ENCODE data around the gene AGMO. TPM values are rescaled to one million over a fixed set of nuclear protein-coding genes. Genes with fewer than 3 reads are reported as not detected.

The AGMO gene
- total RNA-seq, 2 donors from 2014 or later = 1.9 TPM; not detected in 1

DNA sequence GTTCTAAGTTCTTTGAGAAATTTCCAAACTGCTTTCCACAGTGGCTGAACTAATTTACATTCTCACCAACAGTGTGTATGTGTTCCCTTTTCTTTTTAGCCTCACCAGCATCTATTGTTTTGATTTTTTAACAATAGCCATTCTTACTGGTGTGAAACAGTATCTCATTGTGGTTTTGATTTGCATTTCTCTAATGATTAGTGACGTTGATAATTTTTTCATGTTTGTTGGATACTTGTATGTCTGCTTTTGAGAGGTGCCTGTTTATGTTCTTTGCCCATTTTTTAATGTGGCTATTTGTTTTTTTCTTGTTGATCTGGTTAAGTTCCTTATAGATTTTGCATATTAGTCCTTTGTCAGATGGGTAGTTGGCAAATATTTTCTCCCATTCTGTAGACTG lies 191.4 kb downstream of the AGMO start:
- WGBS, 2 experiments (ENCODE audit: insufficient coverage in 1 of 2, insufficient read length in 1 of 2) = 89 to 100% methylated on average over 1 of the region's 1 CpG
- Histone ChIP-seq H3K27ac (ENCODE audit: low read depth, low read length) (no peak overlapping the region), H3K9me3 (ENCODE audit: control insufficient read depth, low read length) (no peaks in the 10 kb centered on the region), H3K4me3 (ENCODE audit: low read length) (no peak overlapping the region), H3K9ac (ENCODE audit: extremely low read depth, low read length, poor library complexity, severe bottlenecking) (no peak overlapping the region), H3K4me1 (ENCODE audit: control insufficient read depth, insufficient read depth, low read length) (no peaks in the 10 kb centered on the region), H3K27me3 (ENCODE audit: control insufficient read depth, insufficient read depth, low read length, poor library complexity, severe bottlenecking) (no peaks in the 10 kb centered on the region), H3K36me3 (ENCODE audit: control insufficient read depth, insufficient read depth, low read length) (no peaks in the 10 kb centered on the region)
- H3K4me3 Mint-ChIP-seq = no peak overlapping the region
- H3K27me3 Mint-ChIP-seq (ENCODE audit: insufficient read depth) = no peaks in the 10 kb centered on the region
- peaks cover 4% of the 10 kb centered on the region for H3K4me1 Mint-ChIP-seq
- TF ChIP-seq, protein P1, sequence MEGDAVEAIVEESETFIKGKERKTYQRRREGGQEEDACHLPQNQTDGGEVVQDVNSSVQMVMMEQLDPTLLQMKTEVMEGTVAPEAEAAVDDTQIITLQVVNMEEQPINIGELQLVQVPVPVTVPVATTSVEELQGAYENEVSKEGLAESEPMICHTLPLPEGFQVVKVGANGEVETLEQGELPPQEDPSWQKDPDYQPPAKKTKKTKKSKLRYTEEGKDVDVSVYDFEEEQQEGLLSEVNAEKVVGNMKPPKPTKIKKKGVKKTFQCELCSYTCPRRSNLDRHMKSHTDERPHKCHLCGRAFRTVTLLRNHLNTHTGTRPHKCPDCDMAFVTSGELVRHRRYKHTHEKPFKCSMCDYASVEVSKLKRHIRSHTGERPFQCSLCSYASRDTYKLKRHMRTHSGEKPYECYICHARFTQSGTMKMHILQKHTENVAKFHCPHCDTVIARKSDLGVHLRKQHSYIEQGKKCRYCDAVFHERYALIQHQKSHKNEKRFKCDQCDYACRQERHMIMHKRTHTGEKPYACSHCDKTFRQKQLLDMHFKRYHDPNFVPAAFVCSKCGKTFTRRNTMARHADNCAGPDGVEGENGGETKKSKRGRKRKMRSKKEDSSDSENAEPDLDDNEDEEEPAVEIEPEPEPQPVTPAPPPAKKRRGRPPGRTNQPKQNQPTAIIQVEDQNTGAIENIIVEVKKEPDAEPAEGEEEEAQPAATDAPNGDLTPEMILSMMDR (conservative IDR thresholded peaks at IDR 0.05) = no peak
- no peak for DNase-seq
- H3K36me3 Mint-ChIP-seq (ENCODE audit: low read depth) = no peaks in the 10 kb centered on the region
- H3K27ac Mint-ChIP-seq = no peak overlapping the region
- no peaks in the 10 kb centered on the region for H3K9me3 Mint-ChIP-seq

DNA sequence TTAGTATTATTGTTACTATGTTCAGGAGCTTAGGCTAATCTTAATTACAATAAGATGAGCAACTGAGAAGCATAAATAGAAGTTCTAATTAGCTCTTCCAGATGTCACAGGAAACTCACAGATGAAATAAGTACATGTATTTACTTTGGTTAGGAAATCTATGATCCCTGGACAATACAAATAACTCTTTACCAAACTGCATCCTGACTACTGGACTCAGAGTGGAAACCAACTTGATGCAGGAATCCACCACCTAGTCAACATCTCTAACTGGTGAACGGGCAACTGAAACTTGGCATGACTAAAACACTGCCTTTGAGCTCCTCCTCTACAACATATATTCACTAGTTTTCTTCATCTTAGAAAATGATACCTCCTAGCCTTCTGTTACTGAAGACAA lies 193.2 kb downstream of the AGMO start:
- DNase-seq = no peak
- H3K9ac ChIP-seq (ENCODE audit: extremely low read depth, low read length, poor library complexity, severe bottlenecking) = no peak overlapping the region
- H3K36me3 ChIP-seq (ENCODE audit: control insufficient read depth, insufficient read depth, low read length) = no peaks in the 10 kb centered on the region
- H3K9me3 ChIP-seq (ENCODE audit: control insufficient read depth, low read length) = no peaks in the 10 kb centered on the region
- Mint-ChIP-seq H3K27ac (no peak overlapping the region), H3K9me3 (no peaks in the 10 kb centered on the region), H3K4me3 (no peak overlapping the region), H3K4me1 (peaks cover 4% of the 10 kb centered on the region), H3K27me3 (ENCODE audit: insufficient read depth) (no peaks in the 10 kb centered on the region), H3K36me3 (ENCODE audit: low read depth) (no peaks in the 10 kb centered on the region)
- H3K27ac ChIP-seq (ENCODE audit: low read depth, low read length) = no peak overlapping the region
- H3K4me1 ChIP-seq (ENCODE audit: control insufficient read depth, insufficient read depth, low read length) = no peaks in the 10 kb centered on the region
- no peak overlapping the region for H3K4me3 ChIP-seq (ENCODE audit: low read length)
- 80% methylated on average over 1 of the region's 1 CpG; no CpG with 5 or more reads in 1 of the 2 experiments for WGBS, 2 experiments (ENCODE audit: insufficient coverage in 1 of 2, insufficient read length in 1 of 2)
- H3K27me3 ChIP-seq (ENCODE audit: control insufficient read depth, insufficient read depth, low read length, poor library complexity, severe bottlenecking) = no peaks in the 10 kb centered on the region
- TF ChIP-seq, protein P1 (conservative IDR thresholded peaks at IDR 0.05) = no peak

DNA sequence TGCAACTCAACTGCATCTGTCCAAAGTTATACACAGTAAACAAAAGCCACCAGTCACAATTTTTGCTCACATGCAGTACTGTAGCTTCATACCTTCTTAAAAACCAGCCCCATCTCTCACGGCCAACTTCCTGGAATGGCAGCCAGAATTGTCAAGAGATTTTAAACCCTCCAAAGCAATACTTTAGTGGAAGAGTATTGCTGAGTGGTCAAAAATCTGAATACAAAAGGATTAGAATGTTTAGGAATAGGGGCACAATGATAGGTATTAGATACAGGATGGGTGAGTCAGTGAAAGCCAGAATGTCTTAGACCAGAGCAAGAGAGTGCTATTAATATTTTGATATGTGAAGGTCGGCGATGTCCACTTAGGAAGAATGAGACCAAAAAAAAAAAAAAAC lies 193.9 kb downstream of the AGMO start:
- TF ChIP-seq, protein P1 (conservative IDR thresholded peaks at IDR 0.05) = no peak
- Histone ChIP-seq H3K36me3 (ENCODE audit: control insufficient read depth, insufficient read depth, low read length) (no peaks in the 10 kb centered on the region), H3K27ac (ENCODE audit: low read depth, low read length) (no peak overlapping the region), H3K4me1 (ENCODE audit: control insufficient read depth, insufficient read depth, low read length) (no peaks in the 10 kb centered on the region), H3K9ac (ENCODE audit: extremely low read depth, low read length, poor library complexity, severe bottlenecking) (no peak overlapping the region), H3K27me3 (ENCODE audit: control insufficient read depth, insufficient read depth, low read length, poor library complexity, severe bottlenecking) (no peaks in the 10 kb centered on the region), H3K4me3 (ENCODE audit: low read length) (no peak overlapping the region), H3K9me3 (ENCODE audit: control insufficient read depth, low read length) (no peaks in the 10 kb centered on the region)
- Mint-ChIP-seq H3K27me3 (ENCODE audit: insufficient read depth) (no peaks in the 10 kb centered on the region), H3K36me3 (ENCODE audit: low read depth) (no peaks in the 10 kb centered on the region), H3K27ac (no peak overlapping the region), H3K4me3 (no peak overlapping the region), H3K4me1 (peaks cover 4% of the 10 kb centered on the region), H3K9me3 (no peaks in the 10 kb centered on the region)
- 91 to 94% methylated on average over 2 to 3 of the region's 3 CpGs for WGBS, 2 experiments (ENCODE audit: insufficient coverage in 1 of 2, insufficient read length in 1 of 2)
- DNase-seq = no peak

All from endodermal cell (in vitro differentiated cells).